Loucy (cell line): Measurements from ENCODE around the gene WNK4.

ENCODE experiments used
- CTCF ChIP-seq: fragments of 200-600 bp; sonication (generic); conservative IDR thresholded peaks from 2 replicates; pipeline ENCODE4 v1.5.1; 2014; ENCODE audit warnings: mild to moderate bottlenecking, antibody characterized with exemption, low read length
- EZH2phosphoT487 ChIP-seq: fragments of 200-600 bp; IDR thresholded peaks from 2 replicates; pipeline ENCODE4 v1.6.1; 2018; ENCODE audit warnings: antibody characterized with exemption, mild to moderate bottlenecking, moderate library complexity, borderline replicate concordance

- TF ChIP-seq CTCF (no peak), EZH2phosphoT487 (no peak)
Observed at GRCh38 chr17:42845556-42845917, 65.1 kb downstream of the WNK4 start.
